ENCODE measurements around the gene CCL4. TPM values are rescaled to one million over a fixed set of nuclear protein-coding genes. Genes with fewer than 3 reads are reported as not detected.
"Not testable (repeated sequence)": the region's sequence is repeated elsewhere in the genome, so short reads cannot be mapped to it uniquely, and the experiment has no call there.

Gene CCL4
- total RNA-seq, 3 donors from 2014 or later = 2.6 to 12.0 (median 5.2) TPM

DNA sequence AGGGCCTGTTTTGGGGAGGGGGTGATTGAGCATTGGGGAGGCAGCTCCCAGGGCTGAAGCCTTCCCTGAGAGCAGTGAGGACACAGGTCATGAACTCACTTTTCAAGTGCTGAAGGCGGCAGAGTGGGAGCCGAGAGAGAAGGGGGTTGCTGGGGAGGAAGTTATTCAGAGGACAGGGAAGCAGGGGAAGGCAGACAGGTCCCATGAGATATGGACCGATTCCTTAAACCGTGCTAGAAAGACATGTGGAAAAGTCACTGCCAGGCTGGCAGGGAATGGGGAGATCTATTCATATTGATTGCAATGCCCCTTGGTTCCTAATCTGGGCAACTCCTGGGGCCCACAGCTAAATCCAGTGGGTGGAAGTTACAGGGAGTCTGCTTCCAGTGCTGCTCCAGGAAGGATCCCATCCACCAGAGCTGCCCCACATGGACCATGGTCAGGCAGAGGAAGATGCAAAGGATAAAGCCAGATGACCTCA, 1.1 kb downstream of the CCL4 start:
- Histone ChIP-seq H3K4me1 (no peaks in the 10 kb centered on the region), H3K27ac (no peak overlapping the region), H3K9me3 (no peaks in the 10 kb centered on the region), H3K36me3 (no peaks in the 10 kb centered on the region), H3K27me3 (no peaks in the 10 kb centered on the region), H3K4me3 (no peak overlapping the region)
- intact Hi-C loops (cut with DNase I; ENCODE audit: low total_unique reads) = no loop called here
- TF ChIP-seq, protein P1, sequence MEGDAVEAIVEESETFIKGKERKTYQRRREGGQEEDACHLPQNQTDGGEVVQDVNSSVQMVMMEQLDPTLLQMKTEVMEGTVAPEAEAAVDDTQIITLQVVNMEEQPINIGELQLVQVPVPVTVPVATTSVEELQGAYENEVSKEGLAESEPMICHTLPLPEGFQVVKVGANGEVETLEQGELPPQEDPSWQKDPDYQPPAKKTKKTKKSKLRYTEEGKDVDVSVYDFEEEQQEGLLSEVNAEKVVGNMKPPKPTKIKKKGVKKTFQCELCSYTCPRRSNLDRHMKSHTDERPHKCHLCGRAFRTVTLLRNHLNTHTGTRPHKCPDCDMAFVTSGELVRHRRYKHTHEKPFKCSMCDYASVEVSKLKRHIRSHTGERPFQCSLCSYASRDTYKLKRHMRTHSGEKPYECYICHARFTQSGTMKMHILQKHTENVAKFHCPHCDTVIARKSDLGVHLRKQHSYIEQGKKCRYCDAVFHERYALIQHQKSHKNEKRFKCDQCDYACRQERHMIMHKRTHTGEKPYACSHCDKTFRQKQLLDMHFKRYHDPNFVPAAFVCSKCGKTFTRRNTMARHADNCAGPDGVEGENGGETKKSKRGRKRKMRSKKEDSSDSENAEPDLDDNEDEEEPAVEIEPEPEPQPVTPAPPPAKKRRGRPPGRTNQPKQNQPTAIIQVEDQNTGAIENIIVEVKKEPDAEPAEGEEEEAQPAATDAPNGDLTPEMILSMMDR (IDR thresholded peaks at IDR 0.05) = no peak
- TF ChIP-seq POLR2AphosphoS5 (IDR thresholded peaks at IDR 0.05) = no peak
- no peak for TF ChIP-seq POLR2A (IDR thresholded peaks at IDR 0.05)
- DNase-seq (ENCODE audit: low spot score in 2 of 2) = no peak

DNA sequence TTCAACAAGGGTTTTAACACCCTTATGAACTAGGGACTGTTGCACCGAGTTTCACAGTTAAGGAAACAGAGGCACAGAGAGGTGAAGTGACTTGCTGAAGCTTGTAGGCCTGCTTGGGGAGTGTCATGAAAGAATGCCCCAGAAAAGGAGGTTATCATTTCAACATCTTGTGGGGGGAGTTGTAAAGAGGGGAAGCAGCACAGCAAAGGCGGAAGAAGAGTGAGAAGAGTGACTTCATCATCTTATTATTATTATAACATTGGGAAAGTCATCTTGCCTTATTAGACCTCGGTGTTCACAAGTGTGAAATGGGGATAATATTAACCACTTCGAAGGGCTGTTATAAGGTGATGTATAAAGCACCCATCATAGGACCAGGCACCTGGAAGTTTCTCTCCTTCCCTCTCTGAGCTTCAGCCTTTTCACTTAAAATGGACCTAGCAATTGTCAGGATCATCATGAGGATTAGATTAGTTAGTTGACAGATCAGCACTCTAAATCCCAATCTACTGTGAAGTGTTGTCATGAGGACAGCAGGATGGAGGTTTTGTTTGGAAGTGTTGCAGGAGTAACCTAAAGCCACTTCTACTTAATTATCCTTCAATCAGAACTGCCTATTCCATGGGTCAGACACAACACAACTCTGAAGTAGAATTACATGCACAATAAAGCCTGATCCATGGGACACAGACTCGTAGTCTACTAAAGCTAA, 2.3 kb downstream of the CCL4 start:
- Histone ChIP-seq H3K27ac (no peak overlapping the region), H3K27me3 (no peaks in the 10 kb centered on the region), H3K4me3 (no peak overlapping the region), H3K36me3 (no peaks in the 10 kb centered on the region), H3K9me3 (no peaks in the 10 kb centered on the region), H3K4me1 (no peaks in the 10 kb centered on the region)
- no peak for DNase-seq (ENCODE audit: low spot score in 2 of 2)
- TF ChIP-seq POLR2AphosphoS5 (IDR thresholded peaks at IDR 0.05) (no peak), POLR2A (IDR thresholded peaks at IDR 0.05) (no peak)
- TF ChIP-seq, protein P1 (IDR thresholded peaks at IDR 0.05) = no peak
- intact Hi-C loops (cut with DNase I; ENCODE audit: low total_unique reads) = no loop called here

DNA sequence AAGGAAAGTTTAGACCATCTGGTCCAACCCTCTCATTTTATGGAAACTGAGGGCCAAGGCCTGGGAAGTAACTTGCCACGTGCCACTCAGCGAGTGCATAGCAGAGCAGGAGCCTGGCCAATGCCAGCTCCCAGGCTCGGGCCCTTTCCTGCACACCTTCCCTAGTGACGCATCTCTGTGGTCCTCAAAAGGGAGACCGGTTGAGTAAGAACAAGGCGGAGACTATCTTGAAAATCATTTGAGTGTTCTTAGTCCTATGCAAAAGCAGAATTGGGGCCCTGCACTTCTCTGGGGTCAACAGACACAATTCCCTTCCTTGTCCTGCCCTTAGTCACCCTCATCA, 2.8 kb downstream of the CCL4 start:
- no peak for TF ChIP-seq POLR2A (IDR thresholded peaks at IDR 0.05)
- TF ChIP-seq, protein P1 (IDR thresholded peaks at IDR 0.05) = no peak
- no peak for TF ChIP-seq POLR2AphosphoS5 (IDR thresholded peaks at IDR 0.05)
- Histone ChIP-seq H3K27me3 (no peaks in the 10 kb centered on the region), H3K4me1 (no peaks in the 10 kb centered on the region), H3K9me3 (no peaks in the 10 kb centered on the region), H3K4me3 (no peak overlapping the region), H3K27ac (no peak overlapping the region), H3K36me3 (no peaks in the 10 kb centered on the region)
- no peak for DNase-seq (ENCODE audit: low spot score in 2 of 2)
- intact Hi-C loops (cut with DNase I; ENCODE audit: low total_unique reads) = no loop called here

DNA sequence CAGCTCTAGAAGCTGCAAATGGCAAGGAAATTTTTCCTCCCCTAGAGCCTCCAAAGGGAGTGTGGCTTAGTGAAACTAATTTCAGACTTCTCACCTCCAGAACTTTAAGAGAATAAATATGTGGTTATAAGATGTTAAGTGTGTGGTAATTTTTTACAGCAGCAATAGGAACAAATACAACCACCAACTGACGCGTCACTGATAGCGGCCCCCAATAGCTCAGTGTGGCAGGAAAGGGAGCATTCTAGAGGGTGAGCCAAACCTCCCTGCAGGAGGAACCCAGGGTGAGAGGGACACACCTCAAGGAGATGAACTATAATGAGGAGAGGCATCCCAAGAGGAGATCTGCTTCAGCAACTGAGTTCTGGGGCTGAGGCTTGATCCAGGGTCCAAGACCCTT, 4.0 kb downstream of the CCL4 start:
- Histone ChIP-seq H3K27ac (no peak overlapping the region), H3K27me3 (no peaks in the 10 kb centered on the region), H3K4me3 (no peak overlapping the region), H3K4me1 (no peaks in the 10 kb centered on the region), H3K9me3 (no peaks in the 10 kb centered on the region), H3K36me3 (no peaks in the 10 kb centered on the region)
- no peak for DNase-seq (ENCODE audit: low spot score in 2 of 2)
- no peak for TF ChIP-seq POLR2A (IDR thresholded peaks at IDR 0.05)
- TF ChIP-seq, protein P1 (IDR thresholded peaks at IDR 0.05) = no peak
- TF ChIP-seq POLR2AphosphoS5 (IDR thresholded peaks at IDR 0.05) = no peak
- intact Hi-C loops (cut with DNase I; ENCODE audit: low total_unique reads) = no loop called here

DNA sequence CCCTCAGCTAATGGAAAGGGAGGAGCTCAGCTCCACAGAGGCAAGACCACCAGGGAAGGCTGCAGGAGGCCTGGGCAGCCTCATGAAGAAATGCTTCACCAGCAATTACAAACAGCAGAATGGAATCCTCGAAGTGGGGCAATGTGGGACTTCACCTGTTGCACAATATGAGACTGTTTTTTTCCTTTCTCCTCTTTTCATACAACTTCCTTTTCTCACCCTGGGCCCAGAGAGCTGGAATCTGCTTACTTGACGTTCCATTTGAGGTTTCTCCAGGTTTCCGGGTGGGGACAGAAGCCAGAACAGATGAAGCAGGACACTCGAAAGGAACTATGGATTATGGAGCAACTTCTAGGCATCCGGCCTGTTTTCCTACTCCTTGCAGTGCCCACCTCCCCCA, 4.6 kb downstream of the CCL4 start:
- H3K27me3 ChIP-seq; H3K27ac ChIP-seq; DNase-seq (ENCODE audit: low spot score in 2 of 2); H3K4me3 ChIP-seq; H3K9me3 ChIP-seq; H3K36me3 ChIP-seq; intact Hi-C loops (cut with DNase I; ENCODE audit: low total_unique reads); H3K4me1 ChIP-seq: not testable (repeated sequence)
